SIG-M5 treated with dmso at 0.1 percent for 504 hours (cell line): Measurements from ENCODE around the gene EEFSEC.

ENCODE experiments used
- DNase-seq: peaks from one replicate; lab custom pipeline; 2025; ENCODE audit not compliant: unreplicated experiment; lab: John Stamatoyannopoulos, UW

Gene EEFSEC

GRCh38 chr3:128283421-128283820, 130.1 kb downstream of the EEFSEC start:
- no peak for DNase-seq

GRCh38 chr3:128285042-128285966, 132.0 kb downstream of the EEFSEC start:
- DNase-seq, result no peak

- no peak for DNase-seq
Measured at GRCh38 chr3:128285967-128286321, 132.7 kb downstream of the EEFSEC start.

- no peak for DNase-seq
Measured at GRCh38 chr3:128286691-128287090, 133.4 kb downstream of the EEFSEC start.

GRCh38 chr3:128287216-128287615, 133.9 kb downstream of the EEFSEC start:
- no peak for DNase-seq

- DNase-seq, result no peak
Measured at GRCh38 chr3:128289534-128289933, 136.3 kb downstream of the EEFSEC start.

GRCh38 chr3:128290484-128290883, 137.2 kb downstream of the EEFSEC start:
- DNase-seq, result no peak

GRCh38 chr3:128293930-128294329, 140.6 kb downstream of the EEFSEC start:
- no peak for DNase-seq

GRCh38 chr3:128294999-128295468, 141.8 kb downstream of the EEFSEC start:
- no peak for DNase-seq

- DNase-seq, result no peak
Measured at GRCh38 chr3:128296469-128297251, 143.4 kb downstream of the EEFSEC start.

- peak; percentile 29 for DNase-seq
Measured at GRCh38 chr3:128297401-128298138, 144.3 kb downstream of the EEFSEC start.

GRCh38 chr3:128301186-128302023, 148.1 kb downstream of the EEFSEC start:
- no peak for DNase-seq

- DNase-seq, result no peak
Measured at GRCh38 chr3:128306481-128306880, 153.2 kb downstream of the EEFSEC start.

- DNase-seq, result no peak
Measured at GRCh38 chr3:128307029-128307633, 153.8 kb downstream of the EEFSEC start.

GRCh38 chr3:128307781-128308469, 154.6 kb downstream of the EEFSEC start:
- DNase-seq, result no peak

GRCh38 chr3:128309026-128309425, 155.7 kb downstream of the EEFSEC start:
- DNase-seq, result no peak

GRCh38 chr3:128310286-128311058, 157.2 kb downstream of the EEFSEC start:
- no peak for DNase-seq

- no peak for DNase-seq
Measured at GRCh38 chr3:128311441-128311844, 158.2 kb downstream of the EEFSEC start.

GRCh38 chr3:128312271-128312670, 159.0 kb downstream of the EEFSEC start:
- DNase-seq, result no peak
